ENCODE results near the gene PDE1C.

GRCh38 chr7:31882187-31882586 lies 188.0 kb downstream of the PDE1C start:
- TF ChIP-seq, protein P1, sequence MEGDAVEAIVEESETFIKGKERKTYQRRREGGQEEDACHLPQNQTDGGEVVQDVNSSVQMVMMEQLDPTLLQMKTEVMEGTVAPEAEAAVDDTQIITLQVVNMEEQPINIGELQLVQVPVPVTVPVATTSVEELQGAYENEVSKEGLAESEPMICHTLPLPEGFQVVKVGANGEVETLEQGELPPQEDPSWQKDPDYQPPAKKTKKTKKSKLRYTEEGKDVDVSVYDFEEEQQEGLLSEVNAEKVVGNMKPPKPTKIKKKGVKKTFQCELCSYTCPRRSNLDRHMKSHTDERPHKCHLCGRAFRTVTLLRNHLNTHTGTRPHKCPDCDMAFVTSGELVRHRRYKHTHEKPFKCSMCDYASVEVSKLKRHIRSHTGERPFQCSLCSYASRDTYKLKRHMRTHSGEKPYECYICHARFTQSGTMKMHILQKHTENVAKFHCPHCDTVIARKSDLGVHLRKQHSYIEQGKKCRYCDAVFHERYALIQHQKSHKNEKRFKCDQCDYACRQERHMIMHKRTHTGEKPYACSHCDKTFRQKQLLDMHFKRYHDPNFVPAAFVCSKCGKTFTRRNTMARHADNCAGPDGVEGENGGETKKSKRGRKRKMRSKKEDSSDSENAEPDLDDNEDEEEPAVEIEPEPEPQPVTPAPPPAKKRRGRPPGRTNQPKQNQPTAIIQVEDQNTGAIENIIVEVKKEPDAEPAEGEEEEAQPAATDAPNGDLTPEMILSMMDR (IDR thresholded peaks at IDR 0.05), result no peak
- no peak for TF ChIP-seq ZFX (IDR thresholded peaks at IDR 0.05; ENCODE audit: borderline replicate concordance)
